ENCODE data around the gene PIMREG.

- TF ChIP-seq TAF1 (IDR thresholded peaks at IDR 0.05; ENCODE audit: borderline replicate concordance, insufficient read depth, low read length) (no peak), POLR2AphosphoS5 (IDR thresholded peaks at IDR 0.05; ENCODE audit: low read depth, low read length) (no peak), REST (IDR thresholded peaks at IDR 0.05; ENCODE audit: insufficient read depth in 1 of 2, low read depth in 2 of 2, low read length in 2 of 2) (no peak)
These were observed 51.8 kb downstream of the PIMREG start for GRCh38 chr17:6496116-6496481.
